HepG2 (cell line): ENCODE measurements around the gene RING1. TPM values are rescaled to one million over a fixed set of nuclear protein-coding genes. Genes with fewer than 3 reads are reported as not detected.

Experiments used
- CC2D1A ChIP-seq: sonication (generic); formaldehyde crosslinking; IDR thresholded peaks from 2 replicates; pipeline ENCODE4 v1.8.1; 2023; ENCODE audit warnings: mild to moderate bottlenecking, missing genetic modification reagents
- FOSL2 ChIP-seq: sonication (generic); formaldehyde crosslinking; IDR thresholded peaks from 2 replicates; pipeline ENCODE4 v1.4.0; 2020; ENCODE audit warnings: missing genetic modification reagents
- FOXK1 ChIP-seq: sonication (generic); formaldehyde crosslinking; IDR thresholded peaks from 2 replicates; pipeline ENCODE4 v1.4.0; 2020; ENCODE audit warnings: low read depth, missing genetic modification reagents, borderline replicate concordance
- FOXO1 ChIP-seq: sonication (generic); formaldehyde crosslinking; IDR thresholded peaks from 2 replicates; pipeline ENCODE4 v1.4.0; 2020; ENCODE audit warnings: missing genetic modification reagents
- GATAD1 ChIP-seq: IDR thresholded peaks from 2 replicates; pipeline ENCODE4 v1.6.1; 2016; ENCODE audit warnings: missing genetic modification reagents, missing compliant biosample characterization
- HOXA3 ChIP-seq: sonication (generic); formaldehyde crosslinking; IDR thresholded peaks from 2 replicates; pipeline ENCODE4 v1.5.0; 2020; ENCODE audit warnings: missing genetic modification reagents
- MXI1 ChIP-seq: IDR thresholded peaks from 3 replicates; pipeline ENCODE4 v1.6.1; 2012; ENCODE audit warnings: low read depth, low read length, inconsistent platforms, borderline replicate concordance
- PITX1 ChIP-seq: sonication (generic); formaldehyde crosslinking; IDR thresholded peaks from 2 replicates; pipeline ENCODE4 v1.5.1; 2020; ENCODE audit warnings: mild to moderate bottlenecking, missing genetic modification reagents
- REL ChIP-seq: sonication (generic); formaldehyde crosslinking; conservative IDR thresholded peaks from 2 replicates; pipeline ENCODE4 v1.8.0; 2022; ENCODE audit warnings: mild to moderate bottlenecking, missing genetic modification reagents, moderate library complexity
- SOX5 ChIP-seq: IDR thresholded peaks from 2 replicates; pipeline ENCODE4 v1.6.1; 2016; ENCODE audit warnings: borderline replicate concordance
- SP5 ChIP-seq: IDR thresholded peaks from 2 replicates; pipeline ENCODE4 v1.6.1; 2016; ENCODE audit warnings: low read depth, borderline replicate concordance
- TGIF2 ChIP-seq: IDR thresholded peaks from 2 replicates; pipeline ENCODE4 v1.6.1; 2016; ENCODE audit warnings: control low read depth, missing compliant biosample characterization
- ZBTB38 ChIP-seq: sonication (generic); formaldehyde crosslinking; IDR thresholded peaks from 2 replicates; pipeline ENCODE4 v1.5.1; 2020; ENCODE audit warnings: mild to moderate bottlenecking, missing genetic modification reagents
- ZBTB46 ChIP-seq: sonication (generic); formaldehyde crosslinking; IDR thresholded peaks from 2 replicates; pipeline ENCODE4 v1.4.0; 2020; ENCODE audit warnings: mild to moderate bottlenecking, missing genetic modification reagents, borderline replicate concordance
- ZNF280B ChIP-seq: sonication (generic); formaldehyde crosslinking; IDR thresholded peaks from 2 replicates; pipeline ENCODE4 v1.5.0; 2020; ENCODE audit warnings: missing genetic modification reagents, mild to moderate bottlenecking, borderline replicate concordance
- ZNF329 ChIP-seq: sonication (generic); formaldehyde crosslinking; IDR thresholded peaks from 2 replicates; pipeline ENCODE4 v1.9.0; 2021; ENCODE audit warnings: low read depth, mild to moderate bottlenecking, missing genetic modification reagents
- ZNF337 ChIP-seq: sonication (generic); formaldehyde crosslinking; IDR thresholded peaks from 2 replicates; pipeline ENCODE4 v1.5.1; 2020; ENCODE audit warnings: missing genetic modification reagents, low read depth, mild to moderate bottlenecking, borderline replicate concordance
- ZNF441 ChIP-seq: sonication (generic); formaldehyde crosslinking; IDR thresholded peaks from 2 replicates; pipeline ENCODE4 v1.7.0; 2021; ENCODE audit warnings: missing genetic modification reagents, borderline replicate concordance
- ZNF746 ChIP-seq: sonication (generic); formaldehyde crosslinking; IDR thresholded peaks from 2 replicates; pipeline ENCODE4 v1.8.0; 2022; ENCODE audit warnings: mild to moderate bottlenecking, missing genetic modification reagents
- ZNF768 ChIP-seq: sonication (generic); formaldehyde crosslinking; IDR thresholded peaks from 2 replicates; pipeline ENCODE4 v1.4.0; 2020; ENCODE audit warnings: missing genetic modification reagents
- ZSCAN31 ChIP-seq: sonication (generic); formaldehyde crosslinking; IDR thresholded peaks from 2 replicates; pipeline ENCODE4 v1.5.0; 2020; ENCODE audit warnings: low read depth, mild to moderate bottlenecking, missing genetic modification reagents
- polyA plus RNA-seq, 8 experiments: library from polyadenylated mRNA; depleted of rRNA in 3 of 8; stranded (reverse) in 7 of 8; unstranded in 1 of 8; fragments of >200 nt; fragmentation: Illumina TruSeq in 4 of 8; extraction: Trizol in 4 of 8; gene quantifications; 2 replicates each; pipeline versions ENCODE4 v1.2.1 to v1.2.3, GENCODE V29; 2011 to 2016; ENCODE audit warnings: low read depth in 4 of 8, missing spikeins in 1 of 8, mixed read lengths in 1 of 8; ENCODE audit not compliant: insufficient read depth in 1 of 8
- total RNA-seq, 5 experiments: library from RNA; depleted of rRNA; stranded (reverse); fragments of >200 nt; fragmentation: Illumina TruSeq; extraction: Trizol; gene quantifications; 2 replicates each; pipeline ENCODE4 v1.2.3, GENCODE V29; 2016; ENCODE audit warnings: low read depth in 1 of 5
- TF ChIP-seq, protein P1 (sequence below): sonication (generic); formaldehyde crosslinking; IDR thresholded peaks from 2 replicates; pipeline ENCODE4 v1.4.0; 2020; ENCODE audit warnings: missing genetic modification reagents
- TF ChIP-seq, protein P2 (sequence below): IDR thresholded peaks from 2 replicates; pipeline ENCODE4 v1.6.1; 2016

RING1 gene
- total and polyA plus RNA-seq, 2 of the 13 experiments (the other 11 are each of a cell fraction or from before 2014, with no cell fraction given) = 23.9 to 33.6 TPM

DNA sequence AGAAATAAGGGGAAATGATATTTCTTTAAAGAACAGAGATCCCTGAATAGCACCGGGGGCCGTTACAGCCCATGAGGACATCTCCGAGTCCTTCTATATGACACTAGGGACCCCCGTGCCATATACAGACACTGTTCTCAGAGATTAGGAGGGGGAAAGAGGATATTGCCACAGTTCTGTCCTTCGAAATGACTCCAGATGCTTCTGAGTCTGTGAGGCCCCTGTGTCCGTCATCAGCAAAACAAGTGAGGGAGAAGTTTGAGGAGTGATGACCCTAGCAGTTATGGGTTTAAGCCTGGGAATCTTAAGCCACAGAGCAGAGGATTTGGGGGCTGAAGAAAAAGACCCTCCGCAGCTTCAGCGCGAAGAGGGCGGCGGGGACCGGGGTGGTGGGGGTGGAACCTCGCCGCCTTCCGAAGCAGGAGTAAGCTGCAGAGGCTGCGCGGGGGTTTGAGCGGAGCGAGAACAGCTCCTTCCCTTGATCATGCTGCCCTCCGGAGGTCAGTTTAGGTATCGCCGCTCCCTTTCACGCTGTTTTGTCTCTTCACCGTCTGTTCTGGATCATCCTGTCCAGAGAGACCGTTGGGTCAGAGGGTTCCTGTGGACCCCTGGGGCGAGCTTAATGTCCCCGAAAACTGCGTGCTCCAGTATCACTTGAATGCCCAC is 39.8 kb downstream of the RING1 start (continued):
- TF ChIP-seq SOX5 (CRISPR knock-in tag) (peak; percentile 35; the same call in 1 of the 2 replicates), ZNF280B (CRISPR knock-in tag) (0 out of 2 replicates have a peak, but pooled peaks have one; percentile 6), ZNF329 (CRISPR knock-in tag) (0 out of 2 replicates have a peak, but pooled peaks have one; percentile 31), MXI1 (peak; percentile 58; the same call in 1 of the 3 replicates), ZNF746 (CRISPR knock-in tag) (peak; percentile 11; the same call in 1 of the 2 replicates), CC2D1A (0 out of 2 replicates have a peak, but pooled peaks have one; percentile 36), FOSL2 (CRISPR knock-in tag) (0 out of 2 replicates have a peak, but pooled peaks have one; percentile 36), ZSCAN31 (CRISPR knock-in tag) (no peak), ZNF337 (CRISPR knock-in tag) (no peak), ZBTB38 (CRISPR knock-in tag) (peak; percentile 7; the same call in 1 of the 2 replicates), REL (CRISPR knock-in tag) (no peak), TGIF2 (CRISPR knock-in tag) (peak; percentile 88; the same call in 1 of the 2 replicates), GATAD1 (peak; percentile 58; the same call in 1 of the 2 replicates), ZNF768 (CRISPR knock-in tag) (peak; percentile 23; the same call in 1 of the 2 replicates), ZBTB46 (CRISPR knock-in tag) (no peak), HOXA3 (CRISPR knock-in tag) (peak; percentile 46; the same call in 1 of the 2 replicates), PITX1 (no peak), ZNF441 (0 out of 2 replicates have a peak, but pooled peaks have one; percentile 32), FOXO1 (CRISPR knock-in tag) (0 out of 2 replicates have a peak, but pooled peaks have one; percentile 23), SP5 (CRISPR knock-in tag) (0 out of 2 replicates have a peak, but pooled peaks have one; percentile 32), FOXK1 (CRISPR knock-in tag) (peak; percentile 62; the same call in 1 of the 2 replicates)
- TF ChIP-seq, protein P1, sequence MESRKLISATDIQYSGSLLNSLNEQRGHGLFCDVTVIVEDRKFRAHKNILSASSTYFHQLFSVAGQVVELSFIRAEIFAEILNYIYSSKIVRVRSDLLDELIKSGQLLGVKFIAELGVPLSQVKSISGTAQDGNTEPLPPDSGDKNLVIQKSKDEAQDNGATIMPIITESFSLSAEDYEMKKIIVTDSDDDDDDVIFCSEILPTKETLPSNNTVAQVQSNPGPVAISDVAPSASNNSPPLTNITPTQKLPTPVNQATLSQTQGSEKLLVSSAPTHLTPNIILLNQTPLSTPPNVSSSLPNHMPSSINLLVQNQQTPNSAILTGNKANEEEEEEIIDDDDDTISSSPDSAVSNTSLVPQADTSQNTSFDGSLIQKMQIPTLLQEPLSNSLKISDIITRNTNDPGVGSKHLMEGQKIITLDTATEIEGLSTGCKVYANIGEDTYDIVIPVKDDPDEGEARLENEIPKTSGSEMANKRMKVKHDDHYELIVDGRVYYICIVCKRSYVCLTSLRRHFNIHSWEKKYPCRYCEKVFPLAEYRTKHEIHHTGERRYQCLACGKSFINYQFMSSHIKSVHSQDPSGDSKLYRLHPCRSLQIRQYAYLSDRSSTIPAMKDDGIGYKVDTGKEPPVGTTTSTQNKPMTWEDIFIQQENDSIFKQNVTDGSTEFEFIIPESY (CRISPR knock-in tag) = peak; percentile 47; the same call in 1 of the 2 replicates
- TF ChIP-seq, protein P2, sequence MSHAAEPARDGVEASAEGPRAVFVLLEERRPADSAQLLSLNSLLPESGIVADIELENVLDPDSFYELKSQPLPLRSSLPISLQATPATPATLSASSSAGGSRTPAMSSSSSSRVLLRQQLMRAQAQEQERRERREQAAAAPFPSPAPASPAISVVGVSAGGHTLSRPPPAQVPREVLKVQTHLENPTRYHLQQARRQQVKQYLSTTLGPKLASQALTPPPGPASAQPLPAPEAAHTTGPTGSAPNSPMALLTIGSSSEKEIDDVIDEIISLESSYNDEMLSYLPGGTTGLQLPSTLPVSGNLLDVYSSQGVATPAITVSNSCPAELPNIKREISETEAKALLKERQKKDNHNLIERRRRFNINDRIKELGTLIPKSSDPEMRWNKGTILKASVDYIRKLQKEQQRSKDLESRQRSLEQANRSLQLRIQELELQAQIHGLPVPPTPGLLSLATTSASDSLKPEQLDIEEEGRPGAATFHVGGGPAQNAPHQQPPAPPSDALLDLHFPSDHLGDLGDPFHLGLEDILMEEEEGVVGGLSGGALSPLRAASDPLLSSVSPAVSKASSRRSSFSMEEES = peak; percentile 29; the same call in 1 of the 2 replicates
